Astrocyte (in vitro differentiated cells and primary cell): ENCODE results near the gene SHISAL1. TPM values are rescaled to one million over a fixed set of nuclear protein-coding genes. Genes with fewer than 3 reads are reported as not detected.
"Not testable (repeated sequence)": the region's sequence is repeated elsewhere in the genome, so short reads cannot be mapped to it uniquely, and the experiment has no call there.

ENCODE experiments used
- DNase-seq: peaks from one replicate; pipeline ENCODE4 v3.0.0-alpha.2; 2010; ENCODE audit warnings: low read depth
- FAIRE-seq: peaks from 2 replicates; lab custom pipeline; 2011; peaks lifted over from hg19 to GRCh38; lab: Jason Lieb, UNC
- H2AFZ ChIP-seq: 2 replicates; pipeline ENCODE4 v1.6.0; 2012; ENCODE audit warnings: low read depth, low read length, inconsistent platforms
- H3K27ac ChIP-seq: 2 replicates; pipeline ENCODE4 v1.5.1; 2011; ENCODE audit warnings: low read depth, low read length, inconsistent platforms
- H3K27me3 ChIP-seq: 2 replicates; pipeline ENCODE4 v1.6.0; 2011; ENCODE audit warnings: low read length, inconsistent platforms; ENCODE audit not compliant: insufficient read depth
- H3K36me3 ChIP-seq: 2 replicates; pipeline ENCODE4 v1.5.1; 2011; ENCODE audit warnings: low read length, inconsistent platforms; ENCODE audit not compliant: insufficient read depth
- H3K4me1 ChIP-seq: 2 replicates; pipeline ENCODE4 v1.5.1; 2011; ENCODE audit warnings: low read length, inconsistent platforms; ENCODE audit not compliant: insufficient read depth
- H3K4me2 ChIP-seq: 2 replicates; pipeline ENCODE4 v1.6.0; 2012; ENCODE audit warnings: low read length, inconsistent platforms
- H3K4me3 ChIP-seq: 2 replicates; pipeline ENCODE4 v1.5.1; 2011; ENCODE audit warnings: low read depth, mild to moderate bottlenecking, low read length, inconsistent platforms; ENCODE audit not compliant: insufficient read depth
- H3K79me2 ChIP-seq: 2 replicates; pipeline ENCODE4 v1.6.0; 2012; ENCODE audit warnings: mild to moderate bottlenecking, low read length, inconsistent platforms; ENCODE audit not compliant: insufficient read depth
- H3K9ac ChIP-seq: 2 replicates; pipeline ENCODE4 v1.6.0; 2012; ENCODE audit warnings: mild to moderate bottlenecking, low read length, inconsistent platforms
- H3K9me3 ChIP-seq: 2 replicates; pipeline ENCODE4 v1.5.1; 2012; ENCODE audit warnings: low read depth, mild to moderate bottlenecking, low read length, inconsistent platforms; ENCODE audit not compliant: insufficient read depth
- H4K20me1 ChIP-seq: 2 replicates; pipeline ENCODE4 v1.6.0; 2012; ENCODE audit warnings: low read length, inconsistent platforms; ENCODE audit not compliant: insufficient read depth
- H3K27ac Mint-ChIP-seq: one replicate; pipeline ENCODE4 v1.8.0; 2021; ENCODE audit warnings: mild to moderate bottlenecking, mixed read lengths; ENCODE audit not compliant: unreplicated experiment
- H3K27me3 Mint-ChIP-seq: one replicate; pipeline ENCODE4 v1.8.0; 2021; ENCODE audit warnings: low read depth, mixed read lengths; ENCODE audit not compliant: unreplicated experiment
- H3K36me3 Mint-ChIP-seq: one replicate; pipeline ENCODE4 v1.8.0; 2021; ENCODE audit warnings: low read depth, mixed read lengths; ENCODE audit not compliant: unreplicated experiment
- H3K4me1 Mint-ChIP-seq: one replicate; pipeline ENCODE4 v1.8.0; 2021; ENCODE audit warnings: low read depth, mixed read lengths; ENCODE audit not compliant: unreplicated experiment
- H3K4me3 Mint-ChIP-seq: one replicate; pipeline ENCODE4 v1.8.0; 2021; ENCODE audit warnings: mild to moderate bottlenecking, moderate library complexity, mixed read lengths; ENCODE audit not compliant: unreplicated experiment
- H3K9me3 Mint-ChIP-seq: one replicate; pipeline ENCODE4 v1.8.0; 2021; ENCODE audit warnings: mild to moderate bottlenecking, mixed read lengths; ENCODE audit not compliant: unreplicated experiment
- EZH2 ChIP-seq: IDR thresholded peaks from 2 replicates; pipeline ENCODE4 v1.6.1; 2012; ENCODE audit warnings: mild to moderate bottlenecking, low read length, inconsistent platforms; ENCODE audit not compliant: insufficient read depth
- total RNA-seq: library from RNA; stranded (reverse); gene quantifications from 2 replicates; pipeline ENCODE4 v1.2.1, GENCODE V29; 2021
- TF ChIP-seq, protein P1 (sequence below): IDR thresholded peaks from 2 replicates; pipeline ENCODE4 v1.5.1; 2011; ENCODE audit warnings: low read depth, mild to moderate bottlenecking, inconsistent platforms, low read length, moderate library complexity; ENCODE audit not compliant: insufficient read depth

SHISAL1 gene
- total RNA-seq, 1 donor from 2014 or later: 0.36 TPM

DNA sequence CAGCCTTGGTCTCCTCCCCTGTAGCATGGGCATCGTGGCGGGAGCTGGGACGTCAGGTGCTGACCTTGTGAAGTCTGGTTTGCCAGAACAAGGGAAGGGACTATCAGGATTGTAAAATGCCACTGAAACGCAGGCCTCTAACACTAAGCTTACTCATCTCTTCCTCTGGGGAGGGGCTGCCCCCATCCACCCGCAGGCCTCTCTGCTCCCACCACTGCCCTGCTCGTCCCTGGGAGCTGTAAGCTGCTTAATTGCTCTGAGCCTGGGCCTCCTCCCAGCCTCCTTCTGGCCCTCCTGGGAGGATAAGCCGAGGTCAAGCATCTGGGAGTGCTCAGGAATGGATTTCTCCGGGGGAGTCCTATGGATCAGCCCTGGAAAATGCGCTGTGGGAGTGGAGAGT, 8.4 kb downstream of the SHISAL1 start:
- Mint-ChIP-seq H3K4me3 (no peak overlapping the region), H3K4me1 (peaks cover 3% of the 10 kb centered on the region), H3K27ac (no peak overlapping the region), H3K36me3 (peaks cover 2% of the 10 kb centered on the region), H3K27me3 (peaks cover 35% of the 10 kb centered on the region), H3K9me3 (no peaks in the 10 kb centered on the region)
- peaks cover 7% of the 10 kb centered on the region for H4K20me1 ChIP-seq
- H3K36me3 ChIP-seq: no peaks in the 10 kb centered on the region
- no peaks in the 10 kb centered on the region for H3K79me2 ChIP-seq
- H2AFZ ChIP-seq: no peak overlapping the region
- no peak for FAIRE-seq
- H3K9ac ChIP-seq: peak overlapping the region; percentile 14
- H3K4me2 ChIP-seq: peak overlapping the region; percentile 10
- no peaks in the 10 kb centered on the region for H3K9me3 ChIP-seq
- no peak overlapping the region for H3K27ac ChIP-seq
- TF ChIP-seq, protein P1, sequence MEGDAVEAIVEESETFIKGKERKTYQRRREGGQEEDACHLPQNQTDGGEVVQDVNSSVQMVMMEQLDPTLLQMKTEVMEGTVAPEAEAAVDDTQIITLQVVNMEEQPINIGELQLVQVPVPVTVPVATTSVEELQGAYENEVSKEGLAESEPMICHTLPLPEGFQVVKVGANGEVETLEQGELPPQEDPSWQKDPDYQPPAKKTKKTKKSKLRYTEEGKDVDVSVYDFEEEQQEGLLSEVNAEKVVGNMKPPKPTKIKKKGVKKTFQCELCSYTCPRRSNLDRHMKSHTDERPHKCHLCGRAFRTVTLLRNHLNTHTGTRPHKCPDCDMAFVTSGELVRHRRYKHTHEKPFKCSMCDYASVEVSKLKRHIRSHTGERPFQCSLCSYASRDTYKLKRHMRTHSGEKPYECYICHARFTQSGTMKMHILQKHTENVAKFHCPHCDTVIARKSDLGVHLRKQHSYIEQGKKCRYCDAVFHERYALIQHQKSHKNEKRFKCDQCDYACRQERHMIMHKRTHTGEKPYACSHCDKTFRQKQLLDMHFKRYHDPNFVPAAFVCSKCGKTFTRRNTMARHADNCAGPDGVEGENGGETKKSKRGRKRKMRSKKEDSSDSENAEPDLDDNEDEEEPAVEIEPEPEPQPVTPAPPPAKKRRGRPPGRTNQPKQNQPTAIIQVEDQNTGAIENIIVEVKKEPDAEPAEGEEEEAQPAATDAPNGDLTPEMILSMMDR: no peak
- TF ChIP-seq EZH2: no peak
- H3K27me3 ChIP-seq: peaks cover 7% of the 10 kb centered on the region
- peak; percentile 41 for DNase-seq
- H3K4me1 ChIP-seq: peaks cover 19% of the 10 kb centered on the region
- no peak overlapping the region for H3K4me3 ChIP-seq

DNA sequence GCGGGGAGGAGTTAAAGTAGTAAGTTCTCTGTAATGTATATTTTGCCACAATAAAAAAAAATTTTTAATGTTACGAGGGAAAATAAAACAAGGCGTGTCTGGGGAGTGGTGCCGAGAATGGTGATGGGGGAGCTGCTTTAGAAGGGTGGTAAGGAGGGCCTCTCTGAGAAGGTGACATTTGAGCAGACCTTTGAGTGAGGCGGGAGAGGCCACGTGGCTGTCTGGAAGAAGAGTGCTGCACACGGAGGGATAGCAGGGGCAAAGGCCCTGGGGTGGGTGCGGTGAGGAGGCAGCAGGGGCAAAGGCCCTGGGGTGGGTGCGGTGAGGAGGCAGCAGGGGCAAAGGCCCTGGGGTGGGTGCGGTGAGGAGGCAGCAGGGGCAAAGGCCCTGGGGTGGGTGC, 10.4 kb downstream of the SHISAL1 start:
- not testable (repeated sequence) for H3K9me3 ChIP-seq, H3K36me3 Mint-ChIP-seq, H3K27ac ChIP-seq, H3K4me3 Mint-ChIP-seq, H3K27me3 ChIP-seq, H3K79me2 ChIP-seq, H3K27ac Mint-ChIP-seq, H3K36me3 ChIP-seq, H3K4me3 ChIP-seq, H4K20me1 ChIP-seq, H3K4me2 ChIP-seq, H3K4me1 ChIP-seq, H3K4me1 Mint-ChIP-seq, H2AFZ ChIP-seq, H3K9ac ChIP-seq, FAIRE-seq, H3K9me3 Mint-ChIP-seq, DNase-seq
- H3K27me3 Mint-ChIP-seq: peaks cover 37% of the 10 kb centered on the region

DNA sequence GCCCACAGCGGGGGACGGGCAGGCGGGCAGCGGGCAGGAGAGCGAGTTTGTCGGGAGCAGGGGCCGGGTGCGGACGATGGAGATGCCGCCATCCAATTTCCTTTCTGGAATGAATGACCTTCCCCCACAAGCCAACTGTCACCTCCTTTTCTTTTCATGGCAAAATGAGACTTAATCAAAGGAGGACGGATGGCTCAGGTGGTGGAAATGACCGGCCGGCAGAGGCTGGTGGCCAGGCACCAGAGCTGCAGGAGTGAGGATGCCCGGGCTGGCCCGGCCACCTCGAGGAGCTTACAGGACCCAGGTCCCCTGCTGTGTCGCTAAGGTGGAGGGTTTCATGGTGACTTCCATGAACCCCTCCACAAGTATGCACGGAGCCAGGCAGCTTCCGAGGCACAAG, 11.7 kb downstream of the SHISAL1 start:
- H3K4me2 ChIP-seq: no peak overlapping the region
- H3K4me3 ChIP-seq: no peak overlapping the region
- peaks cover 31% of the 10 kb centered on the region for H3K27me3 Mint-ChIP-seq
- H3K9ac ChIP-seq: no peak overlapping the region
- FAIRE-seq (no peak), DNase-seq (no peak)
- H3K9me3 ChIP-seq: no peaks in the 10 kb centered on the region
- peaks cover 2% of the 10 kb centered on the region for H3K36me3 Mint-ChIP-seq
- TF ChIP-seq, protein P1: no peak
- no peak for TF ChIP-seq EZH2
- peaks cover 3% of the 10 kb centered on the region for H3K4me1 Mint-ChIP-seq
- peaks cover 7% of the 10 kb centered on the region for H3K27me3 ChIP-seq
- no peak overlapping the region for H3K27ac Mint-ChIP-seq
- H2AFZ ChIP-seq: no peak overlapping the region
- H3K4me1 ChIP-seq: peaks cover 4% of the 10 kb centered on the region
- H3K9me3 Mint-ChIP-seq: no peaks in the 10 kb centered on the region
- no peaks in the 10 kb centered on the region for H3K36me3 ChIP-seq
- no peak overlapping the region for H3K4me3 Mint-ChIP-seq
- no peak overlapping the region for H3K27ac ChIP-seq
- H4K20me1 ChIP-seq: peaks cover 7% of the 10 kb centered on the region
- H3K79me2 ChIP-seq: no peaks in the 10 kb centered on the region
